ENCODE data around the gene ARHGEF4. TPM values are rescaled to one million over a fixed set of nuclear protein-coding genes. Genes with fewer than 3 reads are reported as not detected.

The ARHGEF4 gene
- polyA plus RNA-seq, 3 donors: 0.05 TPM; not detected in 2

DNA sequence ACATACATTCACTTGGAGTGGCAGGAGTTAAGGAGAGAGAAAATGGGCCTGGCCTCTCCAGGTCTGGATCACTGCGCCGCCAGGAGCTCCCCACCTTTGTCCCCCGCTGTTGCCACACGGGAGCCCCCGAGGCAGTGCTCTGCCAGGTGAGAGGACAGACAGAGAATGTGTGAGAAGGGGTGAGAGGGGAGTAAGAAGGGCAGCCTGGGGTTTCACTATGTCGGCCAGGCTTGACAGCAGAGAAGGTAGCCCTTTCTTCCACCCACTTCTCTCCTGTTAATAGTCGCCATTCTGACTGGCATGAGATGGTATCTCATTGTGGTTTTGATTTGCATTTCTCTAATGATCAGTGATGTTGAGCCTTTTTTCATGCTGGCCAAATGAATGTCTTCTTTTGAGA, 26.2 kb upstream of the ARHGEF4 start:
- no peaks in the 10 kb centered on the region for H3K27me3 ChIP-seq (ENCODE audit: control insufficient read depth in 2 of 2, insufficient read depth in 2 of 2, low read length in 2 of 2)
- TF ChIP-seq, protein P1, sequence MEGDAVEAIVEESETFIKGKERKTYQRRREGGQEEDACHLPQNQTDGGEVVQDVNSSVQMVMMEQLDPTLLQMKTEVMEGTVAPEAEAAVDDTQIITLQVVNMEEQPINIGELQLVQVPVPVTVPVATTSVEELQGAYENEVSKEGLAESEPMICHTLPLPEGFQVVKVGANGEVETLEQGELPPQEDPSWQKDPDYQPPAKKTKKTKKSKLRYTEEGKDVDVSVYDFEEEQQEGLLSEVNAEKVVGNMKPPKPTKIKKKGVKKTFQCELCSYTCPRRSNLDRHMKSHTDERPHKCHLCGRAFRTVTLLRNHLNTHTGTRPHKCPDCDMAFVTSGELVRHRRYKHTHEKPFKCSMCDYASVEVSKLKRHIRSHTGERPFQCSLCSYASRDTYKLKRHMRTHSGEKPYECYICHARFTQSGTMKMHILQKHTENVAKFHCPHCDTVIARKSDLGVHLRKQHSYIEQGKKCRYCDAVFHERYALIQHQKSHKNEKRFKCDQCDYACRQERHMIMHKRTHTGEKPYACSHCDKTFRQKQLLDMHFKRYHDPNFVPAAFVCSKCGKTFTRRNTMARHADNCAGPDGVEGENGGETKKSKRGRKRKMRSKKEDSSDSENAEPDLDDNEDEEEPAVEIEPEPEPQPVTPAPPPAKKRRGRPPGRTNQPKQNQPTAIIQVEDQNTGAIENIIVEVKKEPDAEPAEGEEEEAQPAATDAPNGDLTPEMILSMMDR (IDR thresholded peaks at IDR 0.05): no peak
- H3K36me3 Mint-ChIP-seq: no peaks in the 10 kb centered on the region
- H3K27me3 Mint-ChIP-seq (ENCODE audit: low read depth in 3 of 3): peaks cover 7 to 23% (median 17%) of the 10 kb centered on the region in 3 donors
- H3K36me3 ChIP-seq (replicated peaks in 1 of 2; ENCODE audit: control insufficient read depth in 1 of 2, insufficient read depth in 2 of 2, low read length in 2 of 2): no peaks in the 10 kb centered on the region
- no peak overlapping the region for H3K4me2 ChIP-seq (replicated peaks; ENCODE audit: extremely low read depth, low read length, poor library complexity, severe bottlenecking)
- H3K9me3 ChIP-seq (replicated peaks in 1 of 2; ENCODE audit: control insufficient read depth in 1 of 2, insufficient read depth in 1 of 2, low read length in 2 of 2): no peaks in the 10 kb centered on the region
- no peak for DNase-seq
- H4K20me1 ChIP-seq (ENCODE audit: insufficient read depth, low read length): no peaks in the 10 kb centered on the region
- H3K9me3 Mint-ChIP-seq: peaks cover 0 to 11% (median 3%) of the 10 kb centered on the region in 7 donors
- no peaks in the 10 kb centered on the region for H3K4me1 Mint-ChIP-seq
- no peaks in the 10 kb centered on the region for H3K79me2 ChIP-seq (ENCODE audit: insufficient read depth, low read length)
- no peak overlapping the region for H3K4me3 Mint-ChIP-seq
- no peak overlapping the region for H3K27ac Mint-ChIP-seq
- H3K4me1 ChIP-seq (ENCODE audit: control insufficient read depth in 1 of 2, insufficient read depth in 2 of 2, low read length in 2 of 2): no peaks in the 10 kb centered on the region
- intact Hi-C loops (cut with micrococcal nuclease): no loop called here
- H3K4me3 ChIP-seq (replicated peaks in 1 of 3; ENCODE audit: low read depth in 2 of 3, low read length in 3 of 3): no peak overlapping the region
- no peak overlapping the region for H3K27ac ChIP-seq (ENCODE audit: low read depth in 1 of 2, low read length in 2 of 2)
- H2AFZ ChIP-seq (ENCODE audit: insufficient read depth, low read depth, low read length, poor library complexity, severe bottlenecking): no peak overlapping the region
- 100% methylated on average over 2 of the region's 7 CpGs for WGBS (ENCODE audit: insufficient coverage)
- no peak overlapping the region for H3K9ac ChIP-seq (ENCODE audit: insufficient read depth, low read length, poor library complexity, severe bottlenecking)

DNA sequence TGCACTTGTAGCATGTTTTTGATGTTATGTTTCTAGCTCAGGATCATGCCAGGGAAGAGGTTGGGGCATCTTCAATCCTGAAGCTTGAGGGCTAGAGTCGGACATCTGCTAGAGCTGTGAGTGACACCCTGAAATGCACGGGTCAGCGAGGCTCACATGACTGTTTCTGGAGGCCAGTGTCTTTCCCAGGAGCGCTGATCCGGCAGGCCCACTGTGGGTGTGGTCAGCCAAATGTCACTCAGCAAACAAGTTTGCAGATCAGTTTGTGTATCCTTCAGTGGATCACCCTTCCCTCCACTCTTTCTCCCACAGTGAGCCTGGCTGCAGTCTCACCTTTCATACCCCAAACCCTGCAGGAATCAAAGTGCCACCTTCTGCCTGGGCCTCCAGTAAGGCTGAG, 23.0 kb upstream of the ARHGEF4 start:
- Mint-ChIP-seq H3K27ac (no peak overlapping the region), H3K4me3 (no peak overlapping the region), H3K9me3 (peaks cover 0 to 9% (median 2%) of the 10 kb centered on the region in 7 donors), H3K27me3 (ENCODE audit: low read depth in 3 of 3) (peaks cover 7 to 18% (median 9%) of the 10 kb centered on the region in 3 donors), H3K4me1 (no peaks in the 10 kb centered on the region), H3K36me3 (no peaks in the 10 kb centered on the region)
- no peaks in the 10 kb centered on the region for H4K20me1 ChIP-seq (ENCODE audit: insufficient read depth, low read length)
- H3K4me3 ChIP-seq (replicated peaks in 1 of 3; ENCODE audit: low read depth in 2 of 3, low read length in 3 of 3): no peak overlapping the region
- 80% methylated on average over 5 of the region's 5 CpGs for WGBS (ENCODE audit: insufficient coverage)
- H3K4me1 ChIP-seq (ENCODE audit: control insufficient read depth in 1 of 2, insufficient read depth in 2 of 2, low read length in 2 of 2): no peaks in the 10 kb centered on the region
- H3K27ac ChIP-seq (ENCODE audit: low read depth in 1 of 2, low read length in 2 of 2): no peak overlapping the region
- H3K79me2 ChIP-seq (ENCODE audit: insufficient read depth, low read length): no peaks in the 10 kb centered on the region
- DNase-seq: no peak
- no peak overlapping the region for H3K9ac ChIP-seq (ENCODE audit: insufficient read depth, low read length, poor library complexity, severe bottlenecking)
- H3K4me2 ChIP-seq (replicated peaks; ENCODE audit: extremely low read depth, low read length, poor library complexity, severe bottlenecking): no peak overlapping the region
- no peaks in the 10 kb centered on the region for H3K9me3 ChIP-seq (replicated peaks in 1 of 2; ENCODE audit: control insufficient read depth in 1 of 2, insufficient read depth in 1 of 2, low read length in 2 of 2)
- intact Hi-C loops (cut with micrococcal nuclease): no loop called here
- H2AFZ ChIP-seq (ENCODE audit: insufficient read depth, low read depth, low read length, poor library complexity, severe bottlenecking): no peak overlapping the region
- no peaks in the 10 kb centered on the region for H3K36me3 ChIP-seq (replicated peaks in 1 of 2; ENCODE audit: control insufficient read depth in 1 of 2, insufficient read depth in 2 of 2, low read length in 2 of 2)
- TF ChIP-seq, protein P1 (IDR thresholded peaks at IDR 0.05): no peak
- H3K27me3 ChIP-seq (ENCODE audit: control insufficient read depth in 2 of 2, insufficient read depth in 2 of 2, low read length in 2 of 2): no peaks in the 10 kb centered on the region

Measured in CD14-positive monocyte (primary cell).